HEK293 (cell line): ENCODE measurements around the gene LTO1.

Experiments
- CTCF ChIA-PET: fragments of 350-600 bp; formaldehyde crosslinking; extraction: SDS; loops from one replicate; lab custom pipeline; 2021; ENCODE audit warnings: antibody characterized with exemption; lab: Yijun Ruan, JAX
- POLR2A ChIA-PET: fragments of 300-600 bp; formaldehyde crosslinking; extraction: SDS; loops from one replicate; lab custom pipeline; 2020; ENCODE audit warnings: antibody characterized with exemption, inconsistent platforms; lab: Yijun Ruan, JAX
- H3K27ac ChIP-seq: fragments of 200-500 bp; sonication (Bioruptor generic); 2 replicates; pipeline ENCODE4 v1.5.1; 2014; ENCODE audit warnings: low read depth, low read length, control low read depth, inconsistent platforms; ENCODE audit errors: extremely low read depth
- H3K36me3 ChIP-seq, 2 experiments: fragments of 200-500 bp in 1 of 2; sonication (Bioruptor generic) in 1 of 2; 1 replicate in 1 of 2; 2 replicates in 1 of 2; pipeline ENCODE4 v1.5.1; 2014 to 2017; ENCODE audit warnings: inconsistent platforms in 2 of 2, low read length in 2 of 2; ENCODE audit not compliant: control insufficient read depth in 2 of 2, insufficient read depth in 1 of 2
- H3K4me1 ChIP-seq: fragments of 200-500 bp; sonication (Bioruptor generic); 2 replicates; pipeline ENCODE4 v1.5.1; 2014; ENCODE audit warnings: mild to moderate bottlenecking, low read length, inconsistent platforms; ENCODE audit not compliant: control insufficient read depth, insufficient read depth
- H3K4me3 ChIP-seq: 2 replicates; pipeline ENCODE4 v1.5.1; 2011; ENCODE audit warnings: low read depth, mild to moderate bottlenecking, control low read depth, low read length, moderate library complexity
- H3K9me3 ChIP-seq: fragments of 200-500 bp; sonication (Bioruptor generic); 2 replicates; pipeline ENCODE4 v1.5.1; 2014; ENCODE audit warnings: low read depth, low read length, inconsistent platforms; ENCODE audit not compliant: control insufficient read depth, insufficient read depth
- BCL11A ChIP-seq: fragments of 450-650 bp; formaldehyde crosslinking; IDR thresholded peaks from 2 replicates; pipeline ENCODE4 v1.5.1; 2016; ENCODE audit warnings: low read depth, missing biosample characterization, missing genetic modification characterization
- HOXD13 ChIP-seq: sonication (generic); formaldehyde crosslinking; IDR thresholded peaks from 2 replicates; pipeline ENCODE4 v1.8.0; 2022; ENCODE audit warnings: missing genetic modification reagents, borderline replicate concordance
- KLF10 ChIP-seq: fragments of 450-650 bp; IDR thresholded peaks from 2 replicates; pipeline ENCODE4 v1.5.1; 2018; ENCODE audit warnings: missing biosample characterization, mild to moderate bottlenecking, missing genetic modification characterization
- MEIS1 ChIP-seq: sonication (generic); formaldehyde crosslinking; IDR thresholded peaks from 2 replicates; pipeline ENCODE4 v1.8.1; 2022; ENCODE audit warnings: missing genetic modification reagents, mild to moderate bottlenecking, borderline replicate concordance
- OVOL3 ChIP-seq: fragments of 450-650 bp; formaldehyde crosslinking; IDR thresholded peaks from 2 replicates; pipeline ENCODE4 v1.5.1; 2016; ENCODE audit warnings: missing biosample characterization, missing genetic modification characterization
- ZBTB26 ChIP-seq: fragments of 450-650 bp; formaldehyde crosslinking; optimal IDR thresholded peaks from 2 replicates; pipeline ENCODE3; 2016; ENCODE audit warnings: missing biosample characterization, mild to moderate bottlenecking, missing genetic modification characterization
- ZBTB8A ChIP-seq: fragments of 450-650 bp; formaldehyde crosslinking; IDR thresholded peaks from 2 replicates; pipeline ENCODE4 v1.5.1; 2016; ENCODE audit warnings: missing biosample characterization, missing genetic modification characterization
- ZFP3 ChIP-seq: fragments of 450-650 bp; formaldehyde crosslinking; IDR thresholded peaks from 2 replicates; pipeline ENCODE4 v1.5.1; 2016; ENCODE audit warnings: low read depth, missing biosample characterization, missing genetic modification characterization
- ZNF10 ChIP-seq: fragments of 450-650 bp; formaldehyde crosslinking; IDR thresholded peaks from 2 replicates; pipeline ENCODE4 v1.5.1; 2017; ENCODE audit warnings: missing biosample characterization, missing genetic modification characterization
- ZNF148 ChIP-seq: fragments of 450-650 bp; formaldehyde crosslinking; IDR thresholded peaks from 2 replicates; pipeline ENCODE4 v1.5.0; 2017; ENCODE audit warnings: missing biosample characterization, missing genetic modification characterization, borderline replicate concordance
- ZNF157 ChIP-seq: fragments of 450-650 bp; formaldehyde crosslinking; IDR thresholded peaks from 2 replicates; pipeline ENCODE4 v1.5.1; 2016; ENCODE audit warnings: missing biosample characterization, missing genetic modification characterization
- ZNF26 ChIP-seq: fragments of 450-650 bp; formaldehyde crosslinking; IDR thresholded peaks from 2 replicates; pipeline ENCODE4 v1.5.1; 2016; ENCODE audit warnings: missing biosample characterization, missing genetic modification characterization
- ZNF335 ChIP-seq: fragments of 450-650 bp; formaldehyde crosslinking; conservative IDR thresholded peaks from 2 replicates; pipeline ENCODE4 v1.5.1; 2016; ENCODE audit warnings: missing biosample characterization, missing genetic modification characterization
- ZNF341 ChIP-seq: fragments of 450-650 bp; formaldehyde crosslinking; IDR thresholded peaks from 2 replicates; pipeline ENCODE4; 2016; ENCODE audit warnings: low read depth, missing biosample characterization, missing genetic modification characterization
- ZNF37A ChIP-seq: fragments of 450-650 bp; IDR thresholded peaks from 2 replicates; pipeline ENCODE4 v1.5.1; 2018; ENCODE audit warnings: missing biosample characterization, missing genetic modification characterization
- ZNF473 ChIP-seq: fragments of 450-650 bp; formaldehyde crosslinking; IDR thresholded peaks from 2 replicates; pipeline ENCODE4 v1.5.1; 2017; ENCODE audit warnings: missing biosample characterization, missing genetic modification characterization
- ZNF48 ChIP-seq: fragments of 450-650 bp; formaldehyde crosslinking; IDR thresholded peaks from 2 replicates; pipeline ENCODE4 v1.5.1; 2016; ENCODE audit warnings: missing biosample characterization, missing genetic modification characterization
- ZNF510 ChIP-seq: fragments of 450-650 bp; formaldehyde crosslinking; IDR thresholded peaks from 2 replicates; pipeline ENCODE4 v1.5.1; 2018; ENCODE audit warnings: mild to moderate bottlenecking, missing genetic modification characterization, missing biosample characterization; ENCODE audit not compliant: insufficient replicate concordance
- ZNF529 ChIP-seq: fragments of 450-650 bp; formaldehyde crosslinking; IDR thresholded peaks from 2 replicates; pipeline ENCODE4 v1.5.1; 2017; ENCODE audit warnings: missing genetic modification characterization, missing biosample characterization; ENCODE audit not compliant: insufficient replicate concordance
- ZNF561 ChIP-seq: fragments of 450-650 bp; IDR thresholded peaks from 2 replicates; pipeline ENCODE4 v1.5.1; 2018; ENCODE audit warnings: missing biosample characterization, missing genetic modification characterization, borderline replicate concordance
- ZNF670 ChIP-seq: fragments of 450-650 bp; formaldehyde crosslinking; IDR thresholded peaks from 2 replicates; pipeline ENCODE4 v1.5.1; 2016; ENCODE audit warnings: missing biosample characterization, missing genetic modification characterization, low read depth
- ZNF677 ChIP-seq: fragments of 450-650 bp; IDR thresholded peaks from 2 replicates; pipeline ENCODE4 v1.5.0; 2018; ENCODE audit warnings: missing biosample characterization, mild to moderate bottlenecking, missing genetic modification characterization, moderate library complexity
- ZNF701 ChIP-seq: fragments of 450-650 bp; formaldehyde crosslinking; IDR thresholded peaks from 2 replicates; pipeline ENCODE4 v1.5.1; 2016; ENCODE audit warnings: missing biosample characterization, missing genetic modification characterization
- ZNF707 ChIP-seq: fragments of 450-650 bp; formaldehyde crosslinking; IDR thresholded peaks from 2 replicates; pipeline ENCODE4 v1.5.1; 2016; ENCODE audit warnings: missing biosample characterization, missing genetic modification characterization
- ZNF747 ChIP-seq: fragments of 450-650 bp; formaldehyde crosslinking; IDR thresholded peaks from 2 replicates; pipeline ENCODE4 v1.5.1; 2016; ENCODE audit warnings: missing biosample characterization, missing genetic modification characterization
- ZNF776 ChIP-seq: fragments of 450-650 bp; formaldehyde crosslinking; IDR thresholded peaks from 2 replicates; pipeline ENCODE4 v1.5.0; 2017; ENCODE audit warnings: missing biosample characterization, missing genetic modification characterization, borderline replicate concordance
- ZNF830 ChIP-seq: fragments of 450-650 bp; IDR thresholded peaks from 2 replicates; pipeline ENCODE4 v1.5.0; 2018; ENCODE audit warnings: missing biosample characterization, missing genetic modification characterization, low read depth, mild to moderate bottlenecking, moderate library complexity
- ZSCAN18 ChIP-seq: fragments of 450-650 bp; formaldehyde crosslinking; IDR thresholded peaks from 2 replicates; pipeline ENCODE4 v1.5.1; 2016; ENCODE audit warnings: missing biosample characterization, missing genetic modification characterization
- ZSCAN5A ChIP-seq: fragments of 450-650 bp; formaldehyde crosslinking; IDR thresholded peaks from 2 replicates; pipeline ENCODE4 v1.5.1; 2016; ENCODE audit warnings: missing biosample characterization, missing genetic modification characterization

The LTO1 gene

GRCh38 chr11:69670158-69670845, 4.9 kb downstream of the LTO1 start (continued):
- TF ChIP-seq KLF10 (tag by site-specific recombination): no peak
- no peak for TF ChIP-seq ZFP3 (tag by site-specific recombination)
- 0 out of 2 replicates have a peak, but pooled peaks have one; percentile 29 for TF ChIP-seq ZNF335 (tag by site-specific recombination)
- TF ChIP-seq ZSCAN5A: no peak
- TF ChIP-seq BCL11A (tag by site-specific recombination): no peak
- TF ChIP-seq ZNF48: no peak
- no peak for TF ChIP-seq ZNF707 (tag by site-specific recombination)
- TF ChIP-seq ZNF701 (tag by site-specific recombination): no peak
- TF ChIP-seq ZNF677 (tag by site-specific recombination): no peak
- TF ChIP-seq ZNF157 (tag by site-specific recombination): no peak
- TF ChIP-seq ZNF830: no peak
- TF ChIP-seq ZNF148 (tag by site-specific recombination): no peak
- no peak for TF ChIP-seq ZNF10 (tag by site-specific recombination)
- no peak for TF ChIP-seq ZBTB8A (tag by site-specific recombination)
- TF ChIP-seq ZNF670 (tag by site-specific recombination): no peak
- no peak for TF ChIP-seq ZBTB26 (tag by site-specific recombination)
- TF ChIP-seq ZNF473 (tag by site-specific recombination): no peak
- TF ChIP-seq ZNF510 (tag by site-specific recombination): no peak
- no peak for TF ChIP-seq ZSCAN18 (tag by site-specific recombination)
- TF ChIP-seq MEIS1 (CRISPR knock-in tag): no peak

GRCh38 chr11:69669486-69669885, 5.7 kb downstream of the LTO1 start:
- Histone ChIP-seq H3K4me3 (no peak overlapping the region), H3K36me3 (peaks cover 3 to 80% of the 10 kb centered on the region in 2 experiments; a peak in 2 of 3 replicates), H3K27ac (no peak overlapping the region), H3K4me1 (peaks cover 4% of the 10 kb centered on the region; the same call in 1 of the 2 replicates), H3K9me3 (no peaks in the 10 kb centered on the region)
- POLR2A ChIA-PET: no interaction called here
- CTCF ChIA-PET: interaction anchor here (0.6 to 5.2 kb wide), 15 partner anchors 9 to 1632 kb away, joined by 3 to 52 read pairs (median 4); no protein-coding TSS in a partner anchor
- TF ChIP-seq ZNF341 (tag by site-specific recombination): no peak
- TF ChIP-seq ZNF747 (tag by site-specific recombination): no peak
- TF ChIP-seq ZNF37A: no peak
- TF ChIP-seq ZNF561 (tag by site-specific recombination): no peak
- TF ChIP-seq ZNF776 (tag by site-specific recombination): no peak
- TF ChIP-seq ZNF529 (tag by site-specific recombination): no peak
- TF ChIP-seq HOXD13 (CRISPR knock-in tag): no peak
- TF ChIP-seq ZNF26 (tag by site-specific recombination): no peak
- no peak for TF ChIP-seq OVOL3 (tag by site-specific recombination)
